Activated T-helper 1 cell treated with anti-CD3 and anti-CD28 coated beads, Interleukin-2, amount 50 U/mL, for 16 hours (primary cell): ENCODE data around the gene ESPNL.
"Not testable (repeated sequence)": the region's sequence is repeated elsewhere in the genome, so short reads cannot be mapped to it uniquely, and the experiment has no call there.

Experiments
- DNase-seq, 2 donors: peaks; one replicate each; pipeline ENCODE4 v3.0.0-alpha.2; 2020; ENCODE audit warnings: low read depth in 1 of 2, low spot score in 1 of 2

Gene ESPNL

GRCh38 chr2:238100049-238100820, at the start of gene ESPNL:
ESPNL (plus strand) TSS chr2:238100340; CDS start chr2:238100420, 80 bp downstream.
- no peak for DNase-seq

GRCh38 chr2:238053191-238053776, 46.9 kb upstream of the ESPNL start:
- DNase-seq: no peak

GRCh38 chr2:238055841-238056240, 44.3 kb upstream of the ESPNL start:
- DNase-seq: no peak

- not testable (repeated sequence) for DNase-seq
Observed at GRCh38 chr2:238057696-238058575, 42.2 kb upstream of the ESPNL start.

GRCh38 chr2:238059505-238059904, 40.6 kb upstream of the ESPNL start:
- no peak for DNase-seq

- DNase-seq: no peak
Observed at GRCh38 chr2:238060096-238060541, 40.0 kb upstream of the ESPNL start.

- peak; percentile 89 to 93 for DNase-seq
Observed at GRCh38 chr2:238060542-238061314, 39.4 kb upstream of the ESPNL start, which contains the start of gene SCLY. SCLY (plus strand) TSS chr2:238061001; CDS start chr2:238061055, 54 bp downstream.

GRCh38 chr2:238061315-238062202, 38.6 kb upstream of the ESPNL start:
- peak in 1 of 2 donors; percentile 8 for DNase-seq

GRCh38 chr2:238063414-238064189, 36.5 kb upstream of the ESPNL start:
- no peak for DNase-seq

GRCh38 chr2:238064376-238064775, 35.8 kb upstream of the ESPNL start:
- no peak for DNase-seq

GRCh38 chr2:238065071-238065846, 34.9 kb upstream of the ESPNL start:
- DNase-seq: no peak

GRCh38 chr2:238066218-238066617, 33.9 kb upstream of the ESPNL start:
- DNase-seq: no peak

- DNase-seq: not testable (repeated sequence)
Observed at GRCh38 chr2:238066718-238067117, 33.4 kb upstream of the ESPNL start.

- DNase-seq: no peak
Observed at GRCh38 chr2:238067939-238068338, 32.2 kb upstream of the ESPNL start.

GRCh38 chr2:238069021-238069709, 31.0 kb upstream of the ESPNL start:
- DNase-seq: no peak

- DNase-seq: no peak
Observed at GRCh38 chr2:238069877-238070276, 30.3 kb upstream of the ESPNL start.

GRCh38 chr2:238075397-238075796, 24.7 kb upstream of the ESPNL start:
- no peak for DNase-seq

GRCh38 chr2:238077292-238077691, 22.8 kb upstream of the ESPNL start:
- no peak for DNase-seq
